Measurements from ENCODE around the gene ENDOU.

ENDOU gene

DNA sequence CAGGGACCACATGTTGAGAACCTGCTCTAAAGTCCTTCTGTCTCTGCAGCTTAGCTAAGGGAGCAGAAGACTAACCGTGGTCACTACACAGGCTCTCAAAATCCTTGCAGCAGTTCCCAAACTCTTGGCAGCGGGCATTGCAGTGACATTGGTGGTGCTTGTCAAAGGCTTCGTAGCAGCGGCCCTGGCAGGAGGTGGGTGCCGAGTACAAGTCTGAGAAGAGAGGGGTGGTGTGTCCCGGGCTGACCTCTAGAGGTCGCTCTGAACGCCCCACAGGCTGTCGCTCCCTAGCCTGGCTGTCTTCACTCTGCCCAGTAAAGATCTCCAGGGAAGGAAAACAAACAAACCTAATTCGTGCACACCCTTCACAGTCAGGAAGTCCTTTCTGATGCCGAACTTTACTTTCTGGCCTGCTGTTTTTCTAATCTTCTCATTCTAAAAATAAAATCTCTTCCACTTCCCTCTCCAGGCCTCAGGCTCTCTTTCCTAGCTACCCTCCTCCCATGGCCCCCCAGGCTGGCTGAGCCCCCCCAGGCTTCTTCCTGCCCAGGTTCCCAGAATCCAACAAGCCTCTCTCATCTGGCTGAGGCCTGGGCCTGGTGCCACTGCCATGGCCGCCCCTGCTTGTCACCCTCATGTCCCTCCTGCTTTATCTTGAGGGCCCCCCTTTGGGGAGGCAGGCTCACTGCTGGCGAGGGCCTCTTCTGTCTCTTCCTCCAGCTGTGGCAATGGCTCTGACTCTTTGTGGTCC, 7.7 kb downstream of the ENDOU start:
- peak; percentile 32 to 33 for DNase-seq

GRCh38 chr12:47717046-47717442, 8.2 kb downstream of the ENDOU start:
- no peak for DNase-seq

- no peak for DNase-seq
These were observed 9.3 kb downstream of the ENDOU start for GRCh38 chr12:47715877-47716548.

DNA sequence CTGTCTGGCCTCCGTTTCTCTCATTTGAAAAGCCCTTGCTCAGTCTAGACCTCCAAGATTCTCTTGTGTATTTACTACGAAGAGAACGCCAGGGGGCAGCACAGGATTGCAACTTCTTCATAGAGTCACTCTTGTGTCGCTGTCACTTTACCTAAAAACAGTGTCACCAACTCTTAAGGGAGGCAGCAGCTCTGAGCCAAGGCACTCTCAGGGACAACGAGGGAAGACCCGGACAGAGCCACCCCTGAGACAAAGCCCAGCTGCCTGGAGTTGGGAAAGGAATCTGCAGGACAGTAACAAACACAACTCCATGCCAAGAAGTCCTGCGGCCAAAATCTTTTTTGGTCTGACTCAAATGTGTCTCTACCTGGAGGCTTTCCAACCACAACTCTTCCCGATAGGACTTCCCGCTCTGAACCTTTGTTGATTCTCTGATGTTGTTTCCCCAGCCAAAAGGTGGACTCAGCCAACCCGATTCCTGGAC, 9.9 kb downstream of the ENDOU start:
- peak; percentile 79 to 81 for DNase-seq

GRCh38 chr12:47714826-47715386, 10.4 kb downstream of the ENDOU start:
- DNase-seq, result no peak

GRCh38 chr12:47712171-47712570, 13.1 kb downstream of the ENDOU start:
- DNase-seq, result no peak

- no peak for DNase-seq
These were observed 13.8 kb downstream of the ENDOU start for GRCh38 chr12:47711448-47711847.

GRCh38 chr12:47710278-47710677, 15.0 kb downstream of the ENDOU start:
- DNase-seq, result no peak

- DNase-seq, result no peak
These were observed 15.6 kb downstream of the ENDOU start for GRCh38 chr12:47709671-47710070.

- no peak for DNase-seq
These were observed 16.1 kb downstream of the ENDOU start for GRCh38 chr12:47709237-47709636.

DNA sequence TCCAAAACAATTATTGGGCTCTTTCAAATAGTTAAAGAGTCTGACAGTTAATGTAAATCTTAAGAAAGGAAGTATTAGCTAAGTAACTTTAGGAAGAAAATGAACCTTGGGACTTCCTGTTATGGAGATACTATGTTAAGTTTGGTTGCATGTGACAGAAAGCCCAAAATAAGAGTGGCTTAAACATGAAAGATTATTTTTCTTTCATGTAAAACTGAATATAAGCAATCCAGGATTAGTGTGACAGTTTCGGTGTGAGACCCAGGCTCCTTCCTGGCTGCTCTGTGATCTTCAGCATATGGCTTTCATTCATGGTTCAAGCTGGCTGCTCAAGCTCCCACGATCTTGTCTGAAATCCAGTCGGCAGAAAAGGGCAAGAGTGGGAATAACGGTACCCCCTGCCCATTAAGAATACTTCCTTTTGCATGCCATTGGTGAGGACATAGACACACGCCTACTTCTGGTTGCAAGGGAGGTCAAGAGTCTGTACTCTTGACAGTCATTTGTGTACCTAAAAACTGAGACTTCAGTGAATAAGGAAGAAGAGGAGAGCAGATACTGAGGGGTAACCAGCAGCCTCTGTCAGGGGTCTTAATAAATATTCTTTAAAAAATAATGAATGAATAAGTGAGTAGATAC, 17.3 kb downstream of the ENDOU start:
- DNase-seq, result no peak

GRCh38 chr12:47707355-47707754, 17.9 kb downstream of the ENDOU start:
- DNase-seq, result no peak

- DNase-seq, result peak; percentile 97 to 98
These were observed 19.5 kb downstream of the ENDOU start, which contains the start of gene RPAP3 for GRCh38 chr12:47705566-47706425. Gene RPAP3 (minus strand): TSS chr12:47706030. CDS start chr12:47702840, 3,190 bp downstream.

- DNase-seq, result no peak
These were observed 20.1 kb downstream of the ENDOU start for GRCh38 chr12:47705229-47705565.

GRCh38 chr12:47704719-47705118, 20.6 kb downstream of the ENDOU start:
- DNase-seq, result no peak

DNA sequence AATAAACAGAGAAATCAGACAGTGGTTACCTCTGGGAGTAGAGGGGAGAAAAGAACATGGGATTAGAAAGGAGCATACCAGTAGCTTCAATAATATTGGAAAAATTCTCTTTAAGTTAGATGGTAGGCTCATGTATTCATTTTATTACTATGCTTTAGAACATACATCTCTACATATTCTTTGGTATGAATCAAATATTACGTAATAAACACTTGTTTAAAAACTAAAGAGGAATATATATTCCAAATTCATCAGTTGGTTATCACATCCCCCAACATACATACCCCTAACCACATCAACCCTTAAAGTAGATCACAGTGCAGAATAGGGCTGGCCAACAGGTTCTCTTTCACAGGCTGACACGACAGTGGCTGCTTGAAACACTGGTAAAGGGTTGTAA, 25.0 kb downstream of the ENDOU start:
- DNase-seq, result no peak

GRCh38 chr12:47698631-47699030, 26.7 kb downstream of the ENDOU start:
- no peak for DNase-seq

- no peak for DNase-seq
These were observed 27.2 kb downstream of the ENDOU start for GRCh38 chr12:47698055-47698454.

GRCh38 chr12:47689215-47689614, 36.1 kb downstream of the ENDOU start:
- DNase-seq, result no peak

- DNase-seq, result no peak
These were observed 37.7 kb downstream of the ENDOU start for GRCh38 chr12:47687636-47688035.

DNA sequence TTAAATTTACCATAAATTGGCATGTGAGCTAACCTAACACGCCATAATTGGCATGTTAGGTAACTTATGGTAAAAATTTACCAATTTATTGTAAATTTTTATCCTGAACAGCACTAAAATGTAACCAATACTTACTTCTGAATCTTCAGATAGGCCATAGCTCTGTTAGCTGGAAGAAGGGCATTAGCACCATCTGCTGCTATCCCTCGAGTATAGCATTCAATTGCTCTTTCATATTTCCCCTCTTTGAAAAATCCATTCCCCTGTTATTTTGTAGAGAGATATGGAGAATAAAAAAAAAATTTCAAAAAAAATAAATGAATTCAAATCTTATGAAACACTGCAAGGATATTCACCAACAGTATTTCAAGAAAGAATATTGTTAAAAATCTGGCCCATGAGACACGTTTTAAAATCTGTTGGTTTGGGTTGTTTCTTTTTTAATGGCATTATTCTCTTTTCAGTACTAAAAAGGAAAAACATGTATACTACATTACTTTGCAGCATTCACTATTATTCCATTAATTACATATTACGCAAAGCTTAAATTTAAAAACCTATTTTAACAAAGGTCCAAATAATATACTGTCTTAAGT, 38.5 kb downstream of the ENDOU start:
- peak in 1 of 2 donors; percentile 22 for DNase-seq

DNA sequence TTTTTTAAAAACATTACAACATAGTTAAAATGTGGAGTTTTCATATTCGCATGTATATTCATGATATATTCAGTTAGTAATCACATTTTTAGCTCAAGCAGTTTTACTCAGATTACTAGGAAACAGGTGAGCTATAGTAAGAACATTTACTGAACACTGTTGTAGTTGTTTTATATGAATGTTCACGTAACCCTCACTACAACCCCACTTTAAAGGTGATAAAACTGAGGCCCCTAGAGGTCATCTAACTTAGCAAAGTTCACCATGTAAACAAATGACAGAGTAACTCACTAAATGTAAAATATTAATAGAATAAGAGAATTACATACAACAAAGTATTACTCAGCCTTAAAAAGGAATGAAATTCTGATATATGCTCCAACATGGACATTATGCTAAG, 45.5 kb downstream of the ENDOU start:
- DNase-seq, result no peak

Measured in activated CD4-positive, alpha-beta T cell treated with anti-CD3 and anti-CD28 coated beads for 4 hours (primary cell).